NCI-H128 (cell line): ENCODE data around the gene PPM1B.
"Not testable (repeated sequence)": the region's sequence is repeated elsewhere in the genome, so short reads cannot be mapped to it uniquely, and the experiment has no call there.

ENCODE experiments used
- DNase-seq: peaks from one replicate; lab custom pipeline; 2025; ENCODE audit not compliant: unreplicated experiment; lab: John Stamatoyannopoulos, UW

Gene PPM1B

DNA sequence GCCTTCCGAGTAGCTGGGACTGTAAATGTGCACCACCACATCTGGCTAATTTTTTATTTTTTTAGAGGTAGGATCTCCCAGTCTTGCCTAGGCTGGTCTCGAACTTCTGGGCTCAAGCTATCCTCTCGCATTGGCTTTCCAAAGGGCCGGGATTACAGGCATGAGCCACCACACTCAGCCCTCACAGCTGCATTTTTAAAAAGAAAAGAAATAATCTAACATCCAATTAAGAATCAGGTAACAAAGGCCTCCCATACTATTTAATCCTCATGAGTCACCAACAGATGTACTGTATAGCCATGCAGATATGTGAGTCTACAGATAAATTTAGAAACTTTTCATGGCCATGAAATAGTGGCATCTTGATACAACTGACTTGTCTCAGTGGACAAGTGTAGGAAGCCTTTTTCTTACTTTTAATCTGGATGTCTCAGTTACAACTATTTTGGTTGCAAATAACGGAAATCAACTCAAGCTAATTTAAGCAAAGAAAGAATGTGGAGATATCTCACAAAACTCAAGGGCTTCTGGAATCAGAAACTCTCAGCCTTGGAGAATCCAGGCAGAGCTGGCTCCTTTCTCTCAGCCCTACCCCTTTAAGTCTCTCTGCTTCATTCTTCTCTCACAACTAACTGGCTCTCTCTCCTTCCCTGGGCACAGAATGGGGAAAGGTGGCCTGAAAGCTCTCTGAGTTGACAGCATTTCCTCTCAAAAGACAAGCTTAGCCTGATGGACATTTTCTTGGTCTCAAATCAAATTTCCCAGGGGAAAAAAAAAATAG lies 12.8 kb upstream of the PPM1B start:
- no peak for DNase-seq

DNA sequence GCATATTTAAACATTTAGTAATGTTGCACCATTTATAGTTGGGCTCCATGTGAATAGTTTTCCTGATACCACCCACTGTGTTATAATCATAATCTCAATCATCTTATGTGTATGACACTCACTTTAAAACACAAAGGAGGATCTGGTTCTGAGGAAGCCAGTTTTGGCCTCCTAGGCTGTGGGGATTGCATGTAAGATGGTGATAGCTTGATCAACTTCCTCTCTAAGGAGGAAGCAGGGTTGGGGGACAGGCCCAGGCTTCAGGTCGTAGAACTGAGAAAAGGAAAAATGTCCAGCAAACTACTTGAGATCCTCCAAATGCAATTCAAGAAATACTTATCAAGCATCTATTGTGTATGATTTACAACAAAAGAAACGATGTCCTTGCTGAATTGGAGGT lies 4.9 kb upstream of the PPM1B start:
- no peak for DNase-seq

DNA sequence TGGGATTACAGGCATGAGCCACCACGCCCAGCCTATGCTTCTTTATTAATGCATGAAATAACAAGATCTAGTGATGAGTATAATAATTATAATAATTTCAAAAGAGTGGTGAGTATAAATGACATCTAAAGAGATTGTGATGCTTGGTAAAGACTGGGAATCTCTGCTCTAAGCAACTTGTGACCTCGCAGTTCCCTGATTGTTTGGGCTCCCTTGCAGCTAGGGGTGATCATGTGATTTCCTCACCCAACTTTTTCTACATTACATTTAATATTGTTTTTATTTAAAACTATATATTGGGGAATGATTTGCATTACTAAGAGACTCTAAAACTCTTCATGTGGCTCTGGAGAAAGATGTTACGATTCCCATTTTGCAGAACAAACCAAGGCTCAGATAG lies 4.1 kb upstream of the PPM1B start:
- no peak for DNase-seq

DNA sequence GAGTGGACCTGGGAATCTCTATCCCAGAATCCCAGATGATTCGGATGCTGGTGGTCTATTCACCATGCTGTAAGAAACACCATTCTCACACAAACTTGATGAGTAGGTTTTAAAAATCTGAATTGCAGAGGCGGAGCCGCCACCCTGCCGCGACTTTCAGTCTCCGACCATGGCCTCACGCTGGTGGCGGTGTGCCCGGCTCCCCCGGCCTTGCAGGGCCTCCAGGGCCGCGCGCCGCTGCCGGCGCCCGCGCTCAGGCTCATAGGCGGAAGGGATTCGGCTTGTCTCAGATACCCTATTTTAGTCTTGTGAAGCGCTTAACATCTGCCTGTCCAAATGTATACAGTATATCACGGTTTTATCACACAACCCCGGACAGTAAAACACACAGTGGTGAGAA lies 2.6 kb upstream of the PPM1B start:
- DNase-seq: no peak

DNA sequence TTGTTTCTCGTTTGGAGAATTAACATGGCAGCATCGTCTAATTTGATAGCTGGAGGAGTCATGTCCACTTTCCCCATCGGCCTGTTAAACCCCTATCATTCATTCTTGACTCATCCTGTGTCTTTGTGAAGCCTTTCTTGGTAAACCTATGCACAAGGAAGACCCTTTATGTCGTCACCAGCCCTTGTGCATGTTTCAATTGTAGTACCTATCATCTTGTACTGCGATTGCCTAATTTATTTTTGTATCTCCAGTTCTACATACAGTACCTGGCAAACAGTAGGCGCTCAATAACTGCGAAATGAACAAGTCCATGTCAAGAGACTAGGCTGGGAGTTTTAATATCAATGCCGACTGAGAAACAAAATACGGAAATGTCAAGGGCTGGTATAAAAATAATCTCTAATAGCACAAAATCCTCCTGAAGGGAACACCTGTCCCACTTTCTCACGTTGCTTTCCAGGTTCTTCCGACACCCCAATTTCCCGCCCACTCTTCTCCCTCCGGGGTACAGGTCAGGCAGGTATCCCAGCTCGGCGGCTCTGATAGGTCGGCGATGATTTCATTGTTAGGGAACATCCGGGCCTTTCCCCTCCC lies 1.3 kb upstream of the PPM1B start:
- no peak for DNase-seq

DNA sequence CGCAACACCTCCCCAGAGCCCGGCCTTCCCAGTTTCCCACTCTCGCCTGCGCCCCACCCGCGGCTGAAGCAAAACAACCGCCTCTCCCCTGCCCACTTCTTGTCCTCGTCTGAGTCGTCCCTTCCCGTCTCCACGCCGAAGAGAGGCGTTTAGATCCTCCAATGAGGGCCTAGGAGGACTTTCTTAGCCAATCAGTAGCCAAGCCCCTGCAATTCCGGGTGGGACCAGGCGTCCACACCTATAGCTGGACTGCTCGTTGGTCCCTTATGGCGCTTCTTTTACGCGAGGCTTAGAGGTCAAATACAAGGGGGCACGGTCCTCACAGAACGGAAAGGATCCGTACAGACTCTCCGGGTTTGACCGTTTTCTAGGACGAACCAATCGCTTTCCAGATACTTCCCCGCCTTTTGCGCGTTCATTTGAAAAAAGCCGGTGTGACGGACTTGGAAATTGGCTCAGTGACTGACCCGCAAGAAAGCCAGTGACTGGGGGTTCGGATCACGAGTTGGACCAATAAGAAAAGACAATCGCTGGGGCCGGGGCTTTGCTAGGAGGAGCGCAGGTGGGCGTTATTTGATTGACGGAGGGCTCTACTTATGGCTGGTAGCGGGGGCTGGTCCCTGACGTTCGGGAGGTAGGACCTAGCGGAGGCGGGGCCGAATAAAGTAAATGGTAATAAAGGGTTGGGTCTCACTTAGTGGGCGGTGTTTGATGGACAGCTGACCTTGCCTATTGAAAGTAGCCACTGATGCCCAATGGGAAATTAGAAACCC lies 581 bp upstream of the PPM1B start:
- DNase-seq: peak; percentile 98

DNA sequence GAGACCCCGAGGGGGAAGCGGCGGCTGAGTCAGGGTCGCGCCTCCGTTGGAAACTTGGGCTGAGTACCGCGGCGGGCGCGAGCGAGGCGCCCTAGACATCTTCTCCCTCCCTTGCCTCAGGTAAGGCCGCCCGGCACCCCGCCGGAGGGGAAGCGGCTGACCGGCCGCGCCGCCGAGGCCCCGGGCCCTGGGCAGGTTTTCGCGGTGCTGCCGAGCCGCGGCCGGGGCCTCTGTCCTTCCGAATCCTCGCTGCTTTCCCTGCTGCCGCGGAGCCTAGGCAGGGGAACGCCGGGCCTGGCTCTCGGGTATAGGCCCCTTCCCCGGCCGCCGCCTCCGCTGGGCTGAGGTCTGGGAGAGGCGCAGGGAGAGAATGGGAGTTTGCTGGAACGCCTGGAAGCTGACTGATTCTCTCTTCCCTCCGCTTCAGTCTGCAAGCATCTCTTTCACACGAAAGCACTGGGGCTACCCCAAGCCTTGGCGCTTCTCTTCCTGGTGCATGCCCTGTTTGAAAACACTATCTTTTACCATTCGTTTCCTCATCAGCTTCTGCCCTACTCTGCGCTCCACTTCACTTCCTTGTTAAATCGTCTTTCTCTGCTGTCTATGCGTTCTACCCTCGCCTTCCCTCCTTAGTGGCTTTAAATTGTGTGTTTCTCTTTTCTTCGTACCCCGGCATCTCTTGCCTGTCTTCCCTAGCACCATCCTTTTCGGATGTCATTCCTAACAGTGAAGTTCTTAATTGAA lies 652 bp downstream of the PPM1B start:
- no peak for DNase-seq

DNA sequence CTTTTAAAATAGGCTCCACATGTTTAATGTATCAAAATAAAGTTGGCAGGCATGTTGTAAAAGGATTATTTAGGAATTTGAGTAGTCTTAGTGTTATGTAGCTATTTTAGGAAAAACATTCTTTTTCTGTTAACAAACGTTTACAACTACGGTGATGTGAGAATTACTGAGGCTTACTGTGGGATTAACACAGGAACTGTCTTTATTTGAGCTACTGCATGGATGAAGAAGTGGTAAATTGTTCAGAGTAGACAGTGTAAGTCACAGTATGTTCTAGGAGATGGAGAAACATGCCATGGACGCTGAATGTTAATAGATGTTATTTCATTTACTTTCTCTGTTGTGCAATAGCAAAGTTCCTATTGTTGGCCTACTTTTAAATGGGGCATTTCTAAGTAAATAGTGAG lies 1.6 kb downstream of the PPM1B start:
- DNase-seq: no peak

DNA sequence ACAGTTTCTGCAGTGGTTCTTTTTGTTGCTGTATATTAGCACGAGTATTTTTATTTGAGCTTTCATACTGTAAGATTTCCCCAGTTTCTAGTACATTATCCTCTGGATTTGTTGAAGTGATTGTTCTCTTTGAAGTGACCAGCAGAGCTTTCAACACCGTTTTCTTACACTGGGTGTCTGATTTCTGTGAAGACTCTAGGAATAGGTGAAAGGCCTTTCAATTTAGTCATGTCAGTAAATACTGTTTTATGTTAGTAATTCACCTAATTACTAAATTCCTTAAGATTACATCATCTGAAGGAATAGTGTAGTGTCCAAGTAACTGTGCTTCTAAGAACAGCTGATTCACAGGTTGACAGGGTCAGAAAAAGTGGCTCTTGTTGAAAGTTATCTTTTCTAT lies 2.3 kb downstream of the PPM1B start:
- DNase-seq: no peak

DNA sequence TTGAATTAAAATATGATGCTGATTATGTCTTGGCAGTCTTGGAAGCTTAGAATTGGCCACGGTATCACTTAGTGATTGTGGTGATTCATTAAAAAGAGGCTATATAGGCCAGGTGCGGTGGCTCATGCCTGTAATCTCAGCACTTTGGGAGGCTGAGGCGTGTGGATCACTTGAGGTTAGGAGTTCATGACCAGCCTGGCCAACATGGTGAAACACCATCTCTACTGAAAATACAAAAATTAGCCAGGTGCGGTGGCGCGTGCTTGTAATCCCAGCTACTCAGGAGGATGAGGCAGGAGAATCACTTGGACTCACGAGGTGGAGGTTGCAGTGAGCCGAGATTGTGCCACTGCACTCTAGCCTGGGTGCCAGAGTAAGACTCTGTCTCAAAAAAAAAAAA lies 2.8 kb downstream of the PPM1B start:
- not testable (repeated sequence) for DNase-seq

DNA sequence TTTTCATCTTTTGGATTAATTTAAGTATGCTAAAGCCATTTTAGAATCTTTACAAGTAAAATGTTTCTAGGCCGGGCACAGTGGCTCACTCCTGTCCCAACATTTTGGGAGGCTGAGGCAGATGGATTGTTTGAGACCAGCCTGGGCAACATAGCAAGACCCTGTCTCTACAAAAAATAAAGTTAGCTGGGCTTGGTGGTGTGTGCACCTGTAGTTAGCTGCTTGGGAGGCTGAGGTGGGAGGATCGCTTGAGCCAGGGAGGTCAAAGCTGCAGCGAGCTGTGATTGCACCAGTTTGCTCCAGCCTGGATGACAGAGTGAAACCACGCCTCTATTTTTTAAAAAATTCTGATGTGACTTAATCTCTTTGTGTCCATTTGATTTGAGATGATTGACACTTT lies 3.9 kb downstream of the PPM1B start:
- DNase-seq: no peak

DNA sequence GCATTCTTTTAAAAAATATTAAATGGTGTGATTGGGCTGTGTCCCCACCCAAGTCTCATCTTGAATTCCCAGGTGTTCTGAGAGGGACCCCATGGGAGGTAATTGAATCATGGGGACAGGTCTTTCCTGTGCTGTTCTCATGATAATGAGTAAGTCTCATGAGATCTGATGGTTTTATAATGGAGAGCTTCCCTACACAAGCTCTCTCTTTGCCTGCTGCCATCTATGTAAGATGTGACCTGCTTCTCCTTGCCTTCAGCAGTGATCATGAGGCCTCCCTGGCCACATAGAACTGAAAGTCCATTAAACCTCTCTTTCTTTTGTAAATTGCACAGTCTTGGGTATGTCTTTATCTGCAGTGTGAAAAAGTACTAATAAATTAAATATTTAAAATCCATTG lies 10.3 kb downstream of the PPM1B start:
- no peak for DNase-seq

DNA sequence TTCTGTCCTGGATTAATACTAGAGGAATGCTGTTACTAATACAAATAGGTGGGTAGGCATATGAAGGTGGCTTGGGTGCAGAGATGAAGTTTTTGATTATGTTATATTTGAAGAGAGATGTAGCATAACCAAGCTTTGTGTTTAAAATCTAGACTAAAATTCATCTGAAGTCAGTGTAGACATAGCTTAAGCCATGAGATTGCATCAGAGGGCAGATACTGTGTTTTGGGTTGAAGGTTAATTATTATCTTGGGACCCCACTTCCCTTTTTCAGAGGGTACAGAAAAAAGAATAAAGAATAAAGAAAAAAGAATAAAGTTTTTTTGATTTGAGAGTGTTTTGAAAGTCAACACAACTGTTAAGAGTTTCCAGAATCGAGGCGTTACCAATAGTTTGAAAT lies 13.0 kb downstream of the PPM1B start:
- no peak for DNase-seq

DNA sequence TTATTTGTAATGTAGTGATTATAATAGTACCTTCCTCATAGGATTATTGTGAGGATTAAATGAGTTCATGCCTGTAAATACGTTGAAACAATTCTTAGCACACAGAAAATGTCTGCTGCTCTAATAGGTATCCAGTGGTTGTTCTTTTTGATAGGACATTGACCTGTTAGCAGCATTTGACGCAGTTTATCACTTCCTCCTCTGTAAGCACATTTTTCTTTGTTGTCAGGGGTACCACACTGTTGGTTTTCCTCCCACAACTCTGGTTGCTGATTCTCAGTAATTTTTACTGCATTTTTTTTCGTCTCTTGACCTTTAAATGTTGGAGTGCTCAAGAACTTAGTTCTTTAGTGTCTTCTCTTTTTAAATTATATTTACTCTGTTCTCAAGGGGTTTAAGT lies 15.4 kb downstream of the PPM1B start:
- no peak for DNase-seq

DNA sequence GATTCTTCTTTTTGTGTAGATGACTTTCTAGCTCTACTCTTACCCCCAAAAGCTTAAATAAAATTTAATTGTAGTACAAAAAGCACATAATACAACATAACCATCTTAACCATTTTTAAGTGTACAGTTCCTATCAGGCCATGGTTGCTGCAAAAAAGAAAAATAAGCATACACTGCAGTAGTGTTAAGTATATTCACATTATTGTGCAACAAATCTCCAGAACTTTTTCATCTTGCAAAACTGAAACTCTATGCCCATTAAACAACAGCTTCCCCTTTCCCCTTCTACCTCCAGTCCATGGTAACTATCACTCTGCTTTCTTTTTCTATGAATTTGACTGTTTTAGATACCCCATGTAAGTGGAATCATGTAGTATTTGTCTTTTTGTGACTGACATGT lies 18.1 kb downstream of the PPM1B start:
- DNase-seq: no peak

DNA sequence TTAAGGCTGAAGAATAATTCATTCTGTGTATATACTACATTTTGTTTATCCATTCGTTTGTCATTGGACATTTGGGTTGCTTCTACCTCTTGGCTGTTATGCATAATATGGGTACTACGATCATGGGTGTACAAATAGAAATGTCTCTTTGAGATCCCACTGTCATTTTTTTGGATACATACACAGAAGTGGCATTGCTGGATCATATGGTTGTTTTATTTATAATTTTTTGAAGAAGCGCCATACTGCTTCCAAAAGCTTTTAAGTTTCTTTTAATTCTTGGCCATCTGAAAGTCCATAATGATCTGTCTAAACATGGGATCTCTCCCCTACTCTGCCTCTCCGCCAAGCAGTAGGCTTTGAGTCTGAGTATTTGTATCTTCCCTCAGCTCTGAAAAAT lies 18.6 kb downstream of the PPM1B start:
- DNase-seq: no peak

DNA sequence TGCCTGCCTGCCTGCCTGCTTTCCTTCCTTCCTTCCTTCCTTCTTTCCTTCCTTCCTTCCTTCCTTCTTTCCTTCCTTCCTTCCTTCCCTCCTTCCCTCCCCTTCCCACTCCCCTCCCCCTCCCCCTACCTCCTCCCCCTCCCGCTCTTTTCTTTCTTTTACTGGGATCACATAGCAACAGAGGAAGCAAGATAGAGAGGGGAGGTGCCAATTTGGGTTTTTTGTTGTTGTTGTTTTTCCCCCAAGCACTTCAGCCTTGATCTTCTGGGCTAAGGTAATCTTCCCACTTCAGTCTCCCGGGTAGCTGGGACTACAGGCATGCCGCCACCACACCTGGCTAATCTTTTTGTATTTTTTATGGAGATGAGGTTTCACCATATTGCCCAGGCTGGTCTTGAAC lies 20.0 kb downstream of the PPM1B start:
- no peak for DNase-seq

DNA sequence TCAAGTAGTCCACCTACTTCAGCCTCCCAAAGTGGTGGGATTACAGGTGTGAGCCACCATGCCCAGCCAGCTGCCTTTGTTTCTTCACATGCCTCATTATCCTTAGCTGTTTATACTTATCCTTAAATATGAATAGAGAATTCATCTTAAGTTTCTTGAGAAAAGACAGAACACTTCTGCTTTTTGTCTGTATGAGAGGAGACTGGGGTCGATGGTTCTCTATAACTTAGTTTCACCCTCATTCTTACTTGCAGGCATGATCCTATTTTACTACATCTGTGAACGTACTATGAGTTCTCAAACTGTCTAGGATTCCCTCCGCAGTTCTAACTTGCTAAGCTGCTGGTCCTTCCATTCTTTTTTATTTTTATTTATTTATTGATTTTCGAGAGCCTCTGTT lies 20.4 kb downstream of the PPM1B start:
- no peak for DNase-seq

DNA sequence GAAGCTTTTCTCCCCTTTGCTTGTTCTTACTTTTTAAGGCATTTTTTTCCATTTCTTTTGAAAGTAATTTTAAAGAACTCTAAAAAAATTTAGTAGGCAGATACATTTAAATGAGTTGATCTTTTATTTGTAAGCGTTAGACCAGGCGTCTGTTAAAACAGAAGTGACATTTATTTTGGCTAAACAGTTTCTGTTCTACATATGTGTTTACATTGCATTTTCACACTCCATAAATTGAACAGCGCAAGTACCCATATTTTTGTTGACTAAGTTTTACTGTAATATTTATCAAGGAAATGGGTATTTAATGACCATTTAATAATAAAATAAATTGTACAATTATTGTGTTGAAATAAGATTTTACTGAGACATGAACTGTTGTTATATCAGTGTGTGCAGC lies 21.9 kb downstream of the PPM1B start:
- no peak for DNase-seq

DNA sequence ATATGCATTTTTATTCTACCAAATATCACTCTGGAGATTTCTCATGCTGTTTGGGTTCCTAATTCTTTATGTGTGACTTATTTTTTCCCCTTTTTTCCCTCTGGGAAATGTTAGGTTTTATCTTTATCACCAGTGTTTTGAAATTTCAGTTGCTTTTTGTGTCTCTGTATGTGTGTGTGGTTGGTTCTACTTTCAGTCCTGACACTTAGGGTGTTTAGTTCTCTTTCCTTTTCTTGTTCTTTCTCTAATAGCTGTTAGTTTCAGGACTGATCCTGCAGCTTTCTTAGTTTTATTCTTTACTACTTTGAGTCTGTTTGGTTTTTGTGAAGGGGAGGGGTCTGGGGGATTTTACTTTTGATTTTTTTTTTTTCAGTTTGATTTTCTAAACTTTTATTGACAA lies 23.1 kb downstream of the PPM1B start:
- no peak for DNase-seq

DNA sequence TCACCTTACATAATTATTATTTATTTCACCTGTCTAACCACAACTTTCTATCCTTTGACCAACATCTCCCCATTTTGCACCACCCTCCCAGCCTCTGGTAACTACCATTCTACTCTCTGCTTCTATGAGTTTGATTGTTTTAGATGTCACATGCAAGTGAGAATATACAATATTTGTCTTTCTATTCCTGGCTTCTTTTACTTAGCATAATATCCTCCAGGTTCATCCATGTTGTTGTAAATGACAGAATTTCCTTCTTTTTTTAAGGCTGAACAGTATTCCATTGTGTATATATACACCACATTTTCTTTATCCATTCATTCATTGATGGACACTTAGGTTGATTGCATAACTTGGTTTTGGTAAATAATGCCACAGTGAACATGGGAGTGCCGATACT lies 24.0 kb downstream of the PPM1B start:
- DNase-seq: no peak

DNA sequence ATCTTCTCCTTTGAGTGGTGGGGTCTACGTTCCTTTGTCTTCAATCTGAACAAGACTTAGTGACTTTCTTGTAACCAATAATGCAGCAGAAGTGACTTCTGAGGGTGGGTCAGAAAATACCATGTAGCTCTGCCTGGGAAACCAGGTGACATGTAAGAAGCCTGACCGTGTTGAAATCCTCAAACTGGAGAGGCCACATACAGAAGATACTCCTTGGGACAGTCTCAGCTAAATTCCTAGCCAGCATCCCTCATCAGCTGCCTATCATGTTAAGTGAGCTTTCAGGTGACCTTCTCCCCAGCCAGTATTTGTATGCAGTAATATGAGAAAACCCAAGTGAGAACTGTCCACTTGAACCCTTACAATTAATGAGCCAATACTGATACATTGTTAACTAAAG lies 27.0 kb downstream of the PPM1B start:
- no peak for DNase-seq
